ENCODE results near the gene ULK1.

ULK1 gene

GRCh38 chr12:131921866-131922769 is 27.7 kb downstream of the ULK1 start:
- DNase-seq: no peak

DNA sequence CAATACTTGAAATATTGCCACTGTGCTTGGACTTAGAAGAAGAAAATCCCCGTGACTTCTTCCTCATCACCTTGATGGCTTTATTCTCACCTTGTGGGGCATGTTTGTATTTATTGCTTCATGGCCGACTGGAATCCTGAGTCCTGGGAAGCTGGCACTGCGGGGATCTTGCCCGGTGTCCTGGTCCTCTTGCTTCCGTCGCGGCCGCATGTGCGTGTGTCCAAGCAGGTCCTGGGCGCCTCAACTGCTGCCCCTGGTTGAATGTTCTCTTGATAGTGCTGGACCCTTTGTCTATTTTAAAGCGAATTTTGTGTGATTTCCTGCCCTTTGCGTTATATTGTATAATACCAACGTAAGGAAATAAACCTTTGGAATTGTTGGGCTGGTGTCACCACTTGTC is 28.4 kb downstream of the ULK1 start:
- no peak for DNase-seq

DNA sequence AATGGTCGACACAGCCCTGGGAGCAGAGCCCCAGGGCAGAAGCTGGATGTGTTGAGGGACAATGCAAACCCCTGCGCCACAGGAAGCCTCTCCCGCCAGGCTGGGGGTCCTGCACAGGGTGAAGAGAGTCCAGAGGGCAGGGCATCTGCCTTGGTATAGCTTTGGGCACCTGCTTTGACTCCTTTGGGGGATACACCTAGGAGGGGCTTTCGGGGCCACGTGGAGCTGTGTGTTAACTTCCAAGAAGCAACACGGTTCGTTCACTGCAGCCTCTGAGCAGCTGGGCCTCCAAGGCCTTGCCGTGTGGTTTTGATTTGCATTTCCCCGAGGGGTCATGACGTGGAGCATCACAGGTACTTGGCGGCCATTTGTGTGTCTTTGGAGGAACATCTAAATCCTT is 28.8 kb downstream of the ULK1 start:
- no peak for DNase-seq

GRCh38 chr12:131927110-131928079 is 33.0 kb downstream of the ULK1 start:
- no peak for DNase-seq

GRCh38 chr12:131928080-131928710 is 33.8 kb downstream of the ULK1 start:
- DNase-seq: no peak

DNA sequence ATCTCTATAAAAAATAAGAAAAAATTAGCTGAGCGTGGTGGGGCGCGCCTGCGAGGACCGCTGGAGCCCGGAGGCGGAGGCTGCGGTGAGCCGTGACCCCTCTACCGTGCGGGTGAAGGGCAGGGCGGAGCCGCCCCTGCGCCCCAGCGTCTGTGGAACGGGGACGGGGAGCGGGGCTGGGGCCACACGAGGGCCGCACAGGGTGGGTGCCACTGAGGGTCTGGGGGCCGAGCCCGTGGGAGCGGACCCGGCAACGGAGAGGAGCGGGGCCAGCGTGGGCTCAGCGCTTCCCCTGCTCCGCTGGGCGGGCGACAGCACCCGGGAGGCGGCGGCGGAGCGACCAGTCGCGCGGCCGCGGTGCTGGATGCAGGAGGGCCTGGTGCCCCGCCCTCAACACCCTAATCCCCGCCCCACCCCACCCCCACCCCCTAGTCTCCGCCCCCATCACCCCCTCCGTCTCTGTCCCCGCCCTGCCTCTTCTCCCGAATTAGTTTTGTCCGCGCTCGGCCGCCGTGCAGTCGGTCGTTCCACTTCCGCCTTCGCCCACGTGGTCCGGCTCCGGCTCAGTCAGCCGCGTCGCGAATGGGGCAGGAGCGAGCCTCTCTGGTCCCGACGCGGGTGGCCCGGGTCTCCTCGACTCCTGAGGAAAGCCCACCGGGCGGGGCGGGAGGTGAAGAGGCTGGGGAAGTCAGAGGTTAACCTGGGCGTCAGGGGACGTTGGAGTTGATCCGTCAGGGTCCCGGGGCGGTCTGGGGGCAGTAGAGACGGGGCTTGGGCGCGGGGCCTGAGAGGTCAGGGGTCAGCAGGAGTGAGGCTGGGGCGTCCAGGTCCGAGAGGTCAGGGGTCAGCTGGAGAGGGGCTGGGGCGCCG is 34.5 kb downstream of the ULK1 start, which contains the start of gene PUS1:
Gene PUS1 (plus strand): TSS at position 566 of the 870 bp plus-strand sequence. CDS start 447 bp downstream, outside the sequence.
- peak; percentile 79 for DNase-seq

DNA sequence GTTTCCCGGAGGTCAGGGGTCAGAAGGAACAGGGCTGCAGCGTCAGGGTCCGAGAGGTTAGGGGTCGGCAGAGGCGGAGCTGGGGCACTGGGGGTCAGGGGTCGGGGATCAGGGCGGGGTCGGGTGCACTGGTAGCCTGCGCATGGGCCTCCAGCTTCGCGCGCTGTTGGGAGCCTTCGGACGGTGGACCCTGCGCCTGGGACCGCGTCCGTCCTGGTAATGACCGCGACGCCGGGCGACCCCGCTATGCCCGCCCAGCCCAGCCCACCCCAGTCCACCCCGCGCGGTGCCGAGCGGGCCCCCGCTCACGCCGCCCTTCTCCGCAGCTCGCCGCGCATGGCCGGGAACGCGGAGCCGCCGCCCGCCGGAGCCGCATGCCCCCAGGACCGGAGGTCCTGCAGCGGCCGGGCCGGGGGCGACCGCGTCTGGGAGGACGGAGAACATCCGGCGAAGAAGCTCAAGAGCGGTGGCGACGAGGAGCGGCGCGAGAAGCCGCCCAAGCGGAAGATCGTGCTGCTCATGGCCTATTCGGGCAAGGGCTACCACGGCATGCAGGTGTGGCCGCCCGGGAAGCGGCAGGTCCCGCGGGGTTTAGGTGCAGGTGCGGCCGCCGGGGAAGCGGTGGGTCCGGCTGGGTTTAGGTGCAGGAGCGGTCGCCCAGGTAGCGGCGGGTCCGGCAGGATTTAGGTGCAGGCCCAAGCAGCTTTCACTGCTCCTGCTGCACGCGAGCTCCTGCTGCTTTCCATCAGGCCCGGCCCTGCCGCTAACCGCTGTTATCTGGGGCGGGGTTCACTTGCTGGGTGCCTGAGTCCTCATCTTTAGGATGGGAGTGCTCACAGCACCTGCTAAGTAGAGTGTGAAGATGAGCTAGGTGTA is 35.4 kb downstream of the ULK1 start:
- DNase-seq: no peak

- DNase-seq: no peak
Observed at GRCh38 chr12:131930510-131930909, 36.1 kb downstream of the ULK1 start.

DNA sequence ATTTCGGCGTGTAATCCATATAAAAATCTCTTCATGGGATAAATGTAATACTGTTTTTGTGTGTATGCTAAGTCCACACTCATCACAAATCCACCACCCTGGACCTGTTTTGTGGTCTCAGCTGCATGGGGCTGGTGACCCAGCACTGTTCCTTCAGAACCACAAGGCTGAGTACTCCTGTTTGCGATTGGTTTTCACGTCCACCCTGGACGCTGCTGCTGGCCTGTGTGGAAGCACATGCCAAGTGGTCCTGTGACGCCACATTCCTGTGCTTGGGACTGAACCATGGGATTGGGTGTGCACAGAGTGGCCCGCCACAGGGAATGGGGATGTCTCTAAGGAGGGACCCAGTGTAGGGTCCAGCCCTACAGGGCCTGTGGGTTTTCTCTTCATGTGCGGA is 39.0 kb downstream of the ULK1 start:
- no peak for DNase-seq

DNA sequence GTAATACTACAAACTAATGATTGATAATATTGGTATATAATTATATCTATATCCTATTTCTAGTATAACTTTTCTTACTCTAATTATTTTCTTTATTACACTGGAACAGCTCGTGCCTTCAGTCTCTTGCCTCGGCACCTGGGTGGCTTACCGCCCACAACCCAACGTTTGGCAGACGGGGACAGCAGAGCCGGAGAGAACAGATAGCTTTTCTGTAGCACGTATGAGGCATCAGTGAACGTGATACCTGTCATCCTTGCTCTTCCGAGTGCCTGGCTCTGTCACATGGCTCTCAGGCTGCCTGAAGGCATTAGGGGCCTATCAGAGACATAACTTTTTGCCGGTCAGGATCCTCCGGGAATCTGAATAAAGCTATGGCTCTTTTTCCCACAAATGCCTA is 40.1 kb downstream of the ULK1 start:
- no peak for DNase-seq

DNA sequence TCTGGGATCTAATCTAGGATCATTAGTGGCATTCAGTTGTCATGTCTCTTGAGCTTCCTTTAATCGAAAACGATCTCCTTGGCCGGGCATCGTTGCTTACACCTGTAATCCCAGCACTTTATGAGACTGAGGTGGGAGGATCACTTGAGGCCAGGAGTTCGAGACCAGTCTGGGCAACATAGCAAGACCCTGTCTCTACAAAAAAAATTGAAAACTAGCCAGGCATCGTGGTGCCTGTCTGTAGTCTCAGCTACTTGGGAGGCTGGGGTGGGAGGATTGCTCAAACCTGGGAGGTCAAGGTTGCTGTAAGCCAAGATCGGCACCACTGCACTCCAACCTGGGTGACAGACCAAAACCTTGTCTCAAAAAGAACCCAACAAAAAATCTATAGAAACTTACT is 43.7 kb downstream of the ULK1 start:
- no peak for DNase-seq

DNA sequence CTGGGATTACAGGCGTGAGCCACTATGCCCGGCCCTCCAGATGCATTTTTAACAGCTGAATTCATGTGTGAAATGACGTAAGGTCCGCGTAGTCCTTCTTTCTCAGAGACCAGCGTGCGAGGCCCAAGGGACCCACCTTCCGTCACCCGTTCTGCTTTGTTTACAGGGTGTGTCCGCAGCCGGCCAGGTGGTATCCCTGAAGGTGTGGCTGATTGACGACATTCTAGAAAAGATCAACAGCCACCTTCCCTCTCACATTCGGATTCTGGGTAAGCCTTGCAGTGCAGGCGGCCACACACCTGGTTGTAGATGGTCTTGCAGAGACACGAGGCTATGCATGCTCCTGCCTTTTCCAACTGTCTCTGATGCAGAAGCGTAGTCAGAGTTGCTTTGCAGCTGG is 44.6 kb downstream of the ULK1 start:
- DNase-seq: no peak

DNA sequence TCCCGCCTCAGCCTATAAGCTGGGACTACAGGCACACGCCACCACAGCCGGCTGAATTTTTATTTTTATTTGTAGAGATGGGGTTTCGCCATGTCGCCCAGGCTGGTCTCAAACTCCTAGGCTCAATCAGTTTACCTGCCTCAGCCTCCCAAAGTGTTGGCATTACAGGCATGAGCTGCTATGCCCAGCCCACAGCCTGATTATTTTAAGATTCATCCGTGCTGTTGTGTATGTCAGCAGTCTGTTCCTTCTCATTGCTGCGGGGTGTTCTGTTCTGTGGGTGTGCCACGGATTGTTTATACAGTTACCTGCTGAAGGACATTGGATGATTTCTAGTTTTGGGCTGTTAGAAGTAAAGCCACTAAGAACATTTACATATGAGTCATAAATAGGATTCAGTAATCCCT is 45.7 kb downstream of the ULK1 start:
- DNase-seq: no peak

DNA sequence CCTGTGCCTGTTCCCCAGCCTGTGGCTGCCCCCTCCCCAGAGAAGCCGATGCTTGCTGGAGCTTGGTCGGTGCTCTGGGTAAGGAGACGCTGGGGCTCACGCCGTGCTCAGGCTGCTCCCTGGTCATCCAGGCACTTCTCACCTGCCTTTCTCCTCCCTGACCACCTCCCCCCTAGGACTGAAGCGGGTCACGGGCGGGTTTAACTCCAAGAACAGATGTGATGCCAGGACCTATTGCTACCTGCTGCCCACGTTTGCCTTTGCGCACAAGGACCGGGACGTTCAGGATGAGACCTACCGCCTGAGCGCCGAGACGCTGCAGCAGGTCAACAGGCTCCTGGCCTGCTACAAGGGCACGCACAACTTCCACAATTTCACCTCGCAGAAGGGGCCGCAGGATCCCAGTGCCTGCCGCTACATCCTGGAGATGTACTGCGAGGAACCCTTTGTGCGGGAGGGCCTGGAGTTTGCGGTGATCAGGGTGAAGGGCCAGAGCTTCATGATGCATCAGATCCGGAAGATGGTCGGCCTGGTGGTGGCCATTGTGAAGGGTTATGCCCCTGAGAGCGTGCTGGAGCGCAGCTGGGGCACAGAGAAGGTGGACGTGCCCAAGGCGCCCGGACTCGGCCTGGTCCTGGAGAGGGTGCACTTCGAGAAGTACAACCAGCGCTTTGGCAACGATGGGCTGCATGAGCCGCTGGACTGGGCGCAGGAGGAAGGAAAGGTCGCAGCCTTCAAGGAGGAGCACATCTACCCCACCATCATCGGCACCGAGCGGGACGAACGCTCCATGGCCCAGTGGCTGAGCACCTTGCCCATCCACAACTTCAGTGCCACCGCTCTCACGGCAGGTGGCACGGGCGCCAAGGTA is 46.9 kb downstream of the ULK1 start:
- DNase-seq: no peak

DNA sequence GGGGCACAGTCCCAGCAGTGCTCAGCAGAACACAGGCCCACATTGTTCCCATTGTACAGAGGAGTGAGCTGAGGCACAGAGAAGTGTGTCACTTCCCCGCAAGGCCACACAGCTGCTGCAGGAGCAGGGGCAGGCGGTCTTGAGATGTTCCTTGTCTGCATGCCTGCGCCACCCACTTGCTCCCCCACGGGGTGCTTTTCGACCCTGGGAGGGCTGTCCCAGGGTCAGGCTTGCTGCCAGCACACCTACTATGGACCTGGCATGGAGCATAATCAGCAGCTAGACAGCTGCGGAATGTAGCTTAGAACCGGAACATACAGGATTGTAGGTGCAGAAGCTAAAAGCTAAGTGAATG is 47.5 kb downstream of the ULK1 start:
- no peak for DNase-seq

DNA sequence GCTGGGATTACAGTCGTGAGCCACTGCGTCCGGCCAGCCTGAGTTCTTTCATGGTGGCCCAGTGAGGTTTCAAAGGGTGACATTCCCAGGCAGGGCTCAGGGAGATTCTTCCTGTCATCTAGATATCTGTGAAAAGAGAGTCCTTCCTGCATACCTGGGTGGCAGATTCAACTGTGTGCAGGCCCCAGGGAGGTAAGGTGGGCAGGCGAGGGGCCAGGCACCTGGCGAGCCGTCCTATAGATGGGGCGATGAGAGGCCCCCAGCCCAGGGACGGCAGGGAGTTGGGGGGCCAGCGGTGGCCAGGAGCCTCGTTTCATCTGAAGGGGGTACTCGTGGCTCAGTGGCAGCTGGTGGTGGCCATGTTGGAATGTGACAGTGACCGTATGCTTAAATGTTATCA is 48.2 kb downstream of the ULK1 start:
- no peak for DNase-seq

DNA sequence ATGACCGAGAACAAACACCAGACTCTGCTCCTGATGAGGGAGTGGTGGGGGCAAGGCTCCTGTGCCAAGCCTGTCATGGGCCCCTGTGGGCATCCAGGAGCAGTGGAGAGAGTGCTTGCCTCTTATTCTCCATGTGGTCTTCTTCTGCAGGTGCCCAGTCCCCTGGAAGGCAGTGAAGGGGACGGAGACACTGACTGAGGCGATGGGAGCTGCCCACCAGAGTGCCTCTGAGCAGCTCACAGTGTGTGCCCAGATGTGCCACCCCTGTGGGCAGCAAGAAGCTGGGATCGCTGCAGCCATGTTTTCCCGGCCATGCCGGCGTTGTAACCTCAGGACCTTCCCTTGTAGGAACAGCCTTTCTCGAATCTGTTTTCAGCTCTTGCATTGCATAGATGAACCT is 49.0 kb downstream of the ULK1 start:
- no peak for DNase-seq

- no peak for DNase-seq
Observed at GRCh38 chr12:131943876-131944275, 49.5 kb downstream of the ULK1 start.

DNA sequence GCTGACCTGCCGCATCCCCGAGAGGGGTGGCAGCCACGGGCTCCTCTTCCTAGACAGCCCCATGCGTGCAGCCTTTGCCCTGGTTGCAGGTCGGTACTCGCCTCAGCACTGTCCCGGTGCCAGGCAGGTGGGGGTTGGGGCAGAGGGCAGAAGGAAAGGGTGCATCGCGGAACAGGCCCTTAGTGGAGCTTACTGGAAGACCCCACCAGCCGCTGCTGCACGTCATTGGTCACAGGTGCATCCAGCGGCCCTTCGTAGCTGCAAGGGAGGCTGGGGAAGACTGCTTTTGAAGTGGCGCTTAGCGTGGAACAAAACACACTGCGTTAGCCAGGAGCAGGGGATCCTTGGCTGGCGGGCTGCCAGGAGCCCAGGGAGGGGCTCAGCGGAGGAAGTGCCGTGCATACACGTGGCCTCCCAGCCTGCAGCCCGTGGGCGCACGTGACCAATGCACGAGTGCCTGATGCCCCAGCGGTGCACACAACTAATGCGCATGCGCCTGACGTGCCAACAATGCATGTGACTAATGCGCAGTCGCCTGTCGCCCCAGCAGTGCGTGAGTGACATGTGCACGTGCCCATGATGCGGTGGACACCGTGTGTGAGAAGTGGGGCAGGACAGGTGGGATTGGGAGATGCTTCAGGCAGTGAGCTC is 50.3 kb downstream of the ULK1 start:
- DNase-seq: no peak

- DNase-seq: no peak
Observed at GRCh38 chr12:131946757-131947156, 52.3 kb downstream of the ULK1 start.
